NCI-H510A treated with DMSO at 0.1 percent for 48 hours (cell line): ENCODE results near the gene SLX9.

ENCODE experiments used
- DNase-seq: peaks from one replicate; lab custom pipeline; 2025; lab: John Stamatoyannopoulos, UW

Gene SLX9

DNA sequence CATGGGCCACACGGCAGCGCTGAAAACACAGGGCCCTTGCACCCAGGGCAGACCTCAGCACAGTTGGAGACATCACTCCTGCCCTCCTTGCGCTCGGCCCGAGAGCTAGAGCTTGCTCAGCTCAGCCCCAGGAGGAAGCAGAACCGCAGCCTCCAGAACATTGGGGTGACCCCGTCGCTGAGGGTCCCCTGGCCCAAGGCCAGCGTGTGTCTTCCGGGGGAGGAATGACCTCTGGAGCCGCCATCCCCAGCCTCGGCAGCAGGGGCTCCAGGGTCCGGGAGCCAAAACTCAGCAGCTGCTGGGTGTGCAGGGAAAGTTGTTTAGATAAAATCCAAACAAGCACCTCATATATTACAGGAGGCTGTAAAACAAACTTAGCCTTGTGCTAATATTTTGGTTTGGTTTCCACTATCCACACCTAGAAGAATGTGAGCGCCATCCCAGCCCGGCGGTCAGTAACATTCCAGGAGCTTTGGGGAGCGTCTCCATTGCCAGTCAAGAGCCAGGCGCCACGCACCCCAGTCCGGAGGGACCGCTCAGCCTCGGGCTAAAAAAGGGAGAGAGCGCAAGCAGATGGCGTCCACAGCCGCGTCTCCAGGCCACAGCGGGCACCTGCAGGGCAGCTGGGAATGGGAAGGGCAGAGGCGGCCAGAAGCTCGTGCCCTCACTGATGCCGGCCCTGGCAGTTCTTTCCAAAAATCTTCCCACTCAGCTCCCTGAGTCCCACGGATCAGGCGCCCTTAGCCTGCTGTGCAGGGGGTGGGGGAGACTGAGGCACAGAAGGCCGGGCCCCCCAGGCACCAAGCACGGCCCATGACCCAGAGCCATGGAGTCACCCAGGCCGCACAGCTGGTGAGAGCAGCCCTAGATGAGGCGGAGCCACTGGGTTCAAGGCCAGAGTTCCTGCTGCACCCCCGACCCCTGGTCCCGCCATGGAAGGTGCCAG, 52.0 kb downstream of the SLX9 start:
- no peak for DNase-seq

GRCh38 chr21:44992608-44993031, 52.8 kb downstream of the SLX9 start:
- no peak for DNase-seq

- no peak for DNase-seq
Observed at GRCh38 chr21:44993321-44994046, 53.7 kb downstream of the SLX9 start.

GRCh38 chr21:44994047-44994694, 54.3 kb downstream of the SLX9 start:
- DNase-seq = no peak

- no peak for DNase-seq
Observed at GRCh38 chr21:44994695-44995342, 55.0 kb downstream of the SLX9 start.

DNA sequence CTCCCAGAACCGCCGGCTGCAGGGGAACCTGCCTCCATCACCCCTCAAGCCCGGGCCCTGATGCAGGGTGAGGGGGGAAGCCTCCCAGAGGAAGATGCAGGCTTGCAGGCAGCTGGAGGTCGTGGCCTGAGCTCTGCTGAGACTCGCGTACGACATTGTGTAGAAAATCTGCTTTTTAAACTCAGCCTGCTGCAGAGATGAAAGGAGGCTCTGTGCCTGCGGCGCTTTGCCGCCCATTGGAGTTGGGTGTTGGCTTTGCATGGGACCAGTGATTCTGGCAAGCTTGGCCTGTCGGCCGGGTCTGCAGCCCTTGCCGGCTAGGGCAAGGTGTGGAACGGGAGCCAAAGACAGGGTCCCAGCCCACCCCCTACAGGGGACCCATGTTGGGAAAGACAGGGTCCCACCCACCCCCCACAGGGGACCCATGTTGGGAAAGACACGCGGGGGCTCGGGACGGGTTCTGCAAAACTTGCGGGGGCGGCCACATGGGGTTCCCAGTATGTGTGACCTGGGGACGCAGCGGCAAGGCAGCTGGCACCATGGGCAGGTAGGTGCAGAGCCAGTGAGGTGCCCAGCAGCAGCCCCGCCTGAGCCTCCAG, 55.6 kb downstream of the SLX9 start:
- no peak for DNase-seq

DNA sequence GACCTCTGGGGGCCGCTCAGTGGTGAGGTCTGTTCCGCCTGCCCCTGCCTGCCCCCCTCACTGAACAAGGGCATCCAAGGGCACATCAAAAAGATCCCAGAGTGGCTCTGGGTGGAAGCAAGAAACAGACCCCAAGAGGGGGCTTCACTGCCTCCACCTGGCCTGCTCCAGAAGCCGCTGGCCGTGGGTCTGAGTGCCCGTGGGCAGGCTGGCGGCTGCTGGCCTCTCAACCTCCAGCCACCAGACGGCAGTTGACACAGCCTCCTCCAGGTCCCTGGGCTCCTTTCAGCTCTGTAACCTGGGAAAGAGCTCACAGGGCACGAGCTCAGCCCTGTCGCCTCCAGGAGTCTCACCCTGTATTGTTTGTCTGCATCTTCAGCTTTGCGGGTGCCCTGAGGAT, 56.3 kb downstream of the SLX9 start:
- DNase-seq = no peak

DNA sequence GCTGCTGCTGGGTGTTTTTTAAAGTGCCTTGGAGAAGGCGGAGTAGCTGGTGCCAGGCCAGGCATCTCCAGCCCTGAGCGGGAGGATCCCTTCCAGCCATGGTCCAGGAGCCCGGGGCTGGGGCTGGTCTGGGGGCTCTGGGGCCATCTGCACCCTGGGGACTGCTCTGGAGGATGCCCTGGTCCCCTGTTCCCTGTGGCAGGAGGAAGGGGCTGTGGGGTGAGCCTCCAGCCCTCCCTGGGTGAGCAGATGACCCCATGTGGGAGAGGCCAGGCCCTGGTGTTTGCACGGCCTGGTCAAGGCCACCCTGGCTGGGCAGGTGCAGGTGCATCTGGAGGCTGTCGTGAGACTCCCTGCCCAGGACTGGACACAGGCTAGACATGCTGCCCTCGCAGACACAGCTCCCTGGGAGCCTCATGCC, 56.7 kb downstream of the SLX9 start:
- no peak for DNase-seq

GRCh38 chr21:44996983-44997936, 57.4 kb downstream of the SLX9 start:
- no peak for DNase-seq

GRCh38 chr21:44998086-44998620, 58.3 kb downstream of the SLX9 start:
- no peak for DNase-seq

DNA sequence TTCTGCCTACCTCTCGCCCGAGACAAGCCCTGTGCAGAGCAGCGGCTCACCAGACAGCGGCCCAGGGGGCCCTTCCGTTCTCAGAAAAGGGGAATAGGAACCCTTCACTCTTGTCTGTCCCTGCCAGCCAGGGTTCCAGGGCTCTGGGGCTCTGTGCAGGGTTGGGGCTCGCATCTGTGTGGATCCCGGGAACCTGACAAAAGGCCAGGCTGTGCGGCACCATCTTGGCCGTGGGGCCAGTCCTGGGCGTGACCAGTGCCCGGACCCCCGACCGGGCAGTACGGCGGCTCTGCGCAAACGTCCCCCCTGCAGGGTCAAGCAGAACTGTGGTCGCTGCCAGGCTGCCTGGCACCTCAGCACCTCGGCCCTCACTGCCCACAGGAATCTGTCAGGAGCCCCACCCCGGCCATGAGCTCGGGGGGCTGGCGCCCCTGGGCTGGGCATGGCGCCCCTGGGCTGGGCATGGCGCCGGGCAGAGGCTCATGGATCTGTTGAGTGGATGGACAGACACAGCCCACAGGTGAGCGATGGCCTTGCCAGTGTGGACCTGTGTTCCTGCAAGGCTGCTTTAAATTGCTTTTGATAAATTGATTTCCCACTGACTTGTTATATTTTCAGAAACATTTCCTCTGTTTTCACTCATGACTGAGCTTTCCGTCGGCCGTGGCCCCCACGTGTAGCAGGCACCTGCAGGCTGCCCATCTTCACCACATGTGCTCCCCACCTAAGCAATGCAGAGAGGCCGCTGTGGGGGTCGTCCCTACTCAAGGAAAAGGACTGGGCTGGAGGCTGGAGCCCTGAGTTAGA, 59.0 kb downstream of the SLX9 start:
- no peak for DNase-seq

GRCh38 chr21:44999428-44999971, 59.7 kb downstream of the SLX9 start:
- no peak for DNase-seq

DNA sequence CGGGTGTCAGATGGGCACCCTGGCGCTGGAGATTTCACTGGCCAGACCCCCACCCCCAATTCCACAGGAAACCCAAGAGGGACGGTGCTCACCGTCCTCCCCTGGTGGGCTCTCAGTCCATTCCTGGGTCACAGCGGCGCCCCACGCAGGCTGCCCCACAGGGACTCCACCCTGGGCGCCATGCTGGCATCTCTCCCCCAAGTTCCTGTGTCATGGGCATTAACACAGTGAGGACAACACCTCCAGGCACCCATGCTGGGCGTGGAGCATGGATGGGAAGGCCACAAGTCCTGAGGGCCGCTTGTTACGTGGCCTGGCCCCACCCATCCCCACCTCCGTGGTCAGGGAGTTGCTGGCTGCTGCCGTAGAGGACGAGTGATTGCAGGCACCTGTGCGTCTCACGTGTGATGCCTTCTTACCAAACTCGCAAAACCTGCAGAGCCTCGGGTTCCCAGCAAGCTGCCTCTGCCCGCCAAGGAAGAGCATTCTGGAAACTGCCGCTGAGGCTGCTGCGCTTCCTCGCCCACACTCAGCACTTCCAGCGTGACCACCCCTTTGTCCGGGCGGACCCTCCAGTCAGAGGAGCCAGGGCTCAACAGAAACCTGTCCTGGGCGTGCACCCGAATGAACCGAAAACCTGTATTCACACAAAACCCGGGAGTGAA, 60.3 kb downstream of the SLX9 start:
- no peak for DNase-seq

DNA sequence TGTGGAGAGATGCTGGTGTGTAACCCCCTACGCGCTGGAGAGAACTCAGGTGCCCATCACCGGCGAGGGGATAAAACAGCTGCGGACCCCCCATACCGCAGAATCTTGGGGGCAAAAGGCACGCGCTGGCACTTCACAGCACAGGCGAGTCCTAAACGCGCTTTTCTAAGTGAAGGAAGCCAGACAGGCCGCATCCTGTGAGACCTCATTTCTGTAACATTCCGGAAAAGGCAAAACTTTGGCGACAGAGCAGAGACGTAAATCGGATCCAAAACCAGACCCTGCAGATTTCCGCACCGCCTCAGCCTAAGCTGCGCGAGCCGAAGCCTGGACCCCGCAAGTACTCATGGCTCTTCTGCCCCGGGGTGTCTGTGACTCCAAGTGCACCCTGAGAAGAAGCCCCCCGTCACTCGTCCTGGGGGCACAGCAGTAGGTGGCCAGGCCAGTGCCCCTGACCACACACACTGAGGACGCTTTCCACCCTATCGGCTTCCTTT, 60.9 kb downstream of the SLX9 start:
- DNase-seq = no peak

DNA sequence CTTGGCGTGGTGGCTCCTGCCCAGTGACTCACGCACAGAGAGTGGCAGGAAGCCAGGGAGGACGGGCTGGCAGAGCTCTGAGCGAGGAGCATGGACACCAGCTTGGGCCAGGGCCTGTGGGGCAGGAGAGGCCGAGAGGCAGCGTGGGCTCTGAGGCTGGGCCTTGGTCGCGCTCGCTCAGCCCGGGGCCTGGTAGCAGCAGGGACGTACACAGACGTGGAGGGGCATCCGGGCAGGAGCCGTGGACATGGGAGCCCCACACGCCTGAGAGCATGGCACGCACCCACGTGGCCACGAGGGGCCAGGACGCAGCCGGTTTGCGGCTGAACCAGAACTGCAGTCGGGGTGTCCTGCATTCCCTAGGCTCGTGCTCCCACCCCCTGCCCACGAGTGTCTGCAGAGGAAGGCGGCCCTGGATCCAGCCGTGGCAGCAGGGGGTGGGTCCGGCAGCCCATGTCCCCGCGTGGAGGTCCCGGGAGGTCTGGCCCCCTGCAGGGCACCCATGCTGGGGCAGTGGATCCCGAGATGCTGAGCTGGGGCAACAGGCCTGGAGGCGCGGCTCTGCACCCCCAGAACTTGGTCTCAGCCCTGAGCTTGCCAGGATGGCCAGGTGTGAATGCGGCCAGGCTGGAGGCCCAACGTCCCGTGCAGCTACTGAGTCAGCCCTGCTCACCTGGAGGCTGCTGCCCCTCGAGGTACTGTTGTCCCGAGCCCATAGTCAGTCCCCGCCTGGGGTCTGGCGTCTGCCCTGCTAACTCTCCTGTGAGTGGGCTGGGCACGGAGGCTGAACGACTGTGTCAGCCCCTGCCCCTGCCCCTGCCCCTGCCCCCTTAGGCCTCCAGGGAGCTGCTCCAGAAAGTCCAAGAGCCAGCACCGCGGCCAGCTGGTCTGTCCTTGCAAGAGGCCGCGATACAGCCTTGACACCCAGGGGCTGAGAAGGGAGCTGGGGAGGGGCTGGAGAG, 61.6 kb downstream of the SLX9 start:
- DNase-seq = no peak

GRCh38 chr21:45002381-45003204, 62.8 kb downstream of the SLX9 start:
- DNase-seq = no peak
